ENCODE data around the gene UAP1L1. TPM values are rescaled to one million over a fixed set of nuclear protein-coding genes. Genes with fewer than 3 reads are reported as not detected.
"Not testable (repeated sequence)": the region's sequence is repeated elsewhere in the genome, so short reads cannot be mapped to it uniquely, and the experiment has no call there.

The UAP1L1 gene
- total and polyA plus RNA-seq, 12 donors: 0.28 to 68.7 (median 15.1) TPM

GRCh38 chr9:137032858-137033257, 44.5 kb upstream of the UAP1L1 start:
- H3K4me3 ChIP-seq: peak overlapping the region in 1 of 4 donors; percentile 29
- intact Hi-C loops (cut with DNase I): loop anchor here (5.0 kb wide), 2 partner anchors 91 to 246 kb away; partner anchors contain the start of gene FBXW5 (in 1 of the 2)
- 74 to 98% (median 76%) methylated on average over 4 to 10 of the region's 10 CpGs for WGBS, 4 donors
- H3K27ac ChIP-seq: peak overlapping the region in 1 of 5 donors; percentile 61
- H3K9me3 ChIP-seq (replicated peaks in 1 of 3): no peaks in the 10 kb centered on the region
- H3K36me3 ChIP-seq (replicated peaks in 1 of 2): no peaks in the 10 kb centered on the region
- H3K27me3 ChIP-seq: no peaks in the 10 kb centered on the region
- H3K4me1 ChIP-seq (replicated peaks in 1 of 2): peaks cover 9 to 28% of the 10 kb centered on the region in 2 donors
- peak in 6 of 7 donors; percentile 44 to 74 (median 58) for DNase-seq
- TF ChIP-seq, protein P1, sequence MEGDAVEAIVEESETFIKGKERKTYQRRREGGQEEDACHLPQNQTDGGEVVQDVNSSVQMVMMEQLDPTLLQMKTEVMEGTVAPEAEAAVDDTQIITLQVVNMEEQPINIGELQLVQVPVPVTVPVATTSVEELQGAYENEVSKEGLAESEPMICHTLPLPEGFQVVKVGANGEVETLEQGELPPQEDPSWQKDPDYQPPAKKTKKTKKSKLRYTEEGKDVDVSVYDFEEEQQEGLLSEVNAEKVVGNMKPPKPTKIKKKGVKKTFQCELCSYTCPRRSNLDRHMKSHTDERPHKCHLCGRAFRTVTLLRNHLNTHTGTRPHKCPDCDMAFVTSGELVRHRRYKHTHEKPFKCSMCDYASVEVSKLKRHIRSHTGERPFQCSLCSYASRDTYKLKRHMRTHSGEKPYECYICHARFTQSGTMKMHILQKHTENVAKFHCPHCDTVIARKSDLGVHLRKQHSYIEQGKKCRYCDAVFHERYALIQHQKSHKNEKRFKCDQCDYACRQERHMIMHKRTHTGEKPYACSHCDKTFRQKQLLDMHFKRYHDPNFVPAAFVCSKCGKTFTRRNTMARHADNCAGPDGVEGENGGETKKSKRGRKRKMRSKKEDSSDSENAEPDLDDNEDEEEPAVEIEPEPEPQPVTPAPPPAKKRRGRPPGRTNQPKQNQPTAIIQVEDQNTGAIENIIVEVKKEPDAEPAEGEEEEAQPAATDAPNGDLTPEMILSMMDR (IDR thresholded peaks at IDR 0.05): no peak
- TF ChIP-seq POLR2A (IDR thresholded peaks at IDR 0.05): no peak

GRCh38 chr9:137033481-137033880, 43.8 kb upstream of the UAP1L1 start:
- peaks cover 7 to 26% of the 10 kb centered on the region in 2 donors for H3K4me1 ChIP-seq (replicated peaks in 1 of 2)
- 89 to 92% (median 90%) methylated on average over 5 of the region's 5 CpGs for WGBS, 4 donors
- intact Hi-C loops (cut with DNase I): loop anchor here (5.0 kb wide), 2 partner anchors 91 to 246 kb away; partner anchors contain the start of gene FBXW5 (in 1 of the 2)

DNA sequence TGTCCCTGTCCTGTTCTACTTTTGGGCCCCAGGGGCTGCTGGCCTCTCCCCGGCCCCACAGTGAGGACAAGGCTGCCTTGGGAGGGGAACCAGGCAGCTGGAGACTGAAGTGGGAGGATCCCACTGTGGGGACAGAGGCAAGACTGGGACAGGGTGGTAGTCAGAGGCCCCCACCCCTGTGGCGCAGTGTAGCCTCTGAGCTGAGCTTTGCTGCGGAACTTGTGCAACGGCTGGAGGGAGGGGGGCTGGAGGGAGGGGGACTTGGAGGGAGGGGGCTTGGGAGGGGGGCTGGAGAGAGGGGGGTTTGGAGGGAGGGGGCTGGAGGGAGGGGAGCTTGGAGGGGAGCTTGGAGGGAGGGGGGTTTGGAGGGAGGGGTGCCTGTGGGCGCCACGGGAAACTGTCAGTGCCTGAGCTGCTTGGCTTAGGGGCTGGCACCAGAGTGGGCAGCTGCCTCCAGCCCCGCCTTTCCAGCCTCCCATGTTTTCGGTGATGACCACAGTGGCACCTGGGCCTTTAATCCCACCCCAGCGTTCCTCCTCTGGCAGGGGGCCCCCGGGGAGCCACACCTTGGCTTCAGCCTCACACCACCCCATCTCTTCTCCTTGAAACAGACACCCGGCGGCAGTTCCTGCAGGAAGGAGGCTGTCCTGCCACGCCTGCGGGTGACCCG, 43.1 kb upstream of the UAP1L1 start:
- intact Hi-C loops (cut with DNase I): loop anchor here (5.0 kb wide), 2 partner anchors 92 to 247 kb away; partner anchors contain the start of gene FBXW5 (in 1 of the 2)
- TF ChIP-seq, protein P1 (IDR thresholded peaks at IDR 0.05): no peak
- TF ChIP-seq POLR2A (IDR thresholded peaks at IDR 0.05): no peak
- WGBS, 4 donors: 34 to 50% (median 48%) methylated on average over 5 to 15 of the region's 15 CpGs
- Histone ChIP-seq H3K4me3 (no peak overlapping the region), H3K36me3 (replicated peaks in 1 of 2) (peaks cover 0 to 7% of the 10 kb centered on the region in 2 donors), H3K27me3 (no peaks in the 10 kb centered on the region), H3K4me1 (replicated peaks in 1 of 2) (peaks cover under 1 to 19% of the 10 kb centered on the region in 2 donors), H3K27ac (peak overlapping the region in 2 of 5 donors; percentile 34 to 35), H3K9me3 (replicated peaks in 1 of 3) (no peaks in the 10 kb centered on the region)
- peak in 1 of 7 donors; percentile 40 for DNase-seq

More at GRCh38 chr9:137033481-137033880, 43.8 kb upstream of the UAP1L1 start:
- H3K27me3 ChIP-seq; DNase-seq; H3K27ac ChIP-seq; H3K9me3 ChIP-seq (replicated peaks in 1 of 3); H3K36me3 ChIP-seq (replicated peaks in 1 of 2): not testable (repeated sequence)
- peak overlapping the region in 1 of 4 donors; percentile 29 for H3K4me3 ChIP-seq

DNA sequence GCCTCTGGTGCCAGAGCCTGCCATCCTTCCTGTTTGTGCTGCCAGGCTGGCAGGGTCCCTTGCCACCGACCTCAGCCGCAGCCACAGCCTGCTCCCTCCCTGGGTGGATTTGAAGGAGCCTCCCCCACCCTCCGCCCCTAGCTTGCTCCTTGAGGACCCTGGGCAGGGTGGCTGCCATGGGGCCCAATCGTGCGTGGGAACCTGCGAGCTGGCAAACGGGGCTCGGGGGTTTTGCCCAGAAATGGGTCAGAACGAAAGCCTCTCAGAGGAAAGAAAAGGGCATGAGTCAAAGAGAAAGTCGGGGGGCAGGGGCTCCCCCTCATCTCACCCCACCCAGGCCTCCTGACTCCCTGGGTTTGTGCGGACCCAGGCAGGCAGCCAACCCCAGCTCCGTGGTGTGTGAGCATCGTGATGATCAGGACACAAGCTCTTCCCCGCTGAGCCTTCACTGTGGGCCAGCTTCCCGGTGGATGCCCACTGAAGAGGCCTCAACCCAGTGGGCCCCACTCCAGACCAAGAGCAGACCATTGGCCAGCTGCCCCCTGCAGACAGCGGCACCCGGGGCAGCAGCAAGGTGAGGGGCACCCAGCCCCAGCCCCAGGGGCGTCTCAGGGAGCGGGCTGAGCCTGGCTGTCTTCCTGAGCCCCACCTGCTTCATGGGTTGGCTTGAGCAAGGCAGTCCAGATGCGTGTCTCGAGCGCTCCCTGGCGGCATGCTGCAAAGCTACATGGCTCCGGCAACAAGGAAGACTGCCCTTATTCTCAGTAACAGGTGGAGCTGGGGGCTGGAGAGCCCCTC, 42.4 kb upstream of the UAP1L1 start:
- intact Hi-C loops (cut with DNase I): loop anchor here (5.0 kb wide), 2 partner anchors 93 to 248 kb away; partner anchors contain the start of gene FBXW5 (in 1 of the 2)
- Histone ChIP-seq H3K27ac (peak overlapping the region in 2 of 5 donors; percentile 34 to 35), H3K4me1 (replicated peaks in 1 of 2) (peaks cover 0 to 16% of the 10 kb centered on the region in 2 donors), H3K27me3 (no peaks in the 10 kb centered on the region), H3K36me3 (replicated peaks in 1 of 2) (peaks cover 0 to 7% of the 10 kb centered on the region in 2 donors), H3K4me3 (no peak overlapping the region), H3K9me3 (replicated peaks in 1 of 3) (no peaks in the 10 kb centered on the region)
- TF ChIP-seq POLR2A (IDR thresholded peaks at IDR 0.05): no peak
- TF ChIP-seq, protein P1 (IDR thresholded peaks at IDR 0.05): peak; percentile 82 to 93 (median 92)
- WGBS, 4 donors: 16 to 37% (median 22%) methylated on average over 11 to 24 of the region's 24 CpGs
- peak; percentile 81 to 93 (median 83) for DNase-seq
